A673 (cell line): ENCODE measurements around the gene DIPK1B. TPM values are rescaled to one million over a fixed set of nuclear protein-coding genes. Genes with fewer than 3 reads are reported as not detected.

Experiments
- BruUV-seq: library from RNA; stranded (reverse); fragments of 400-500 nt; replicated peaks from 2 replicates; lab custom pipeline; 2021; lab: Mats Ljungman, UMichigan
- CTCF ChIA-PET: fragments of 300-600 bp; sonication (Branson Sonifier 250); formaldehyde crosslinking; loops from one replicate; lab custom pipeline; 2022; ENCODE audit warnings: antibody characterized with exemption; lab: Charles Lee
- POLR2A ChIA-PET: fragments of 300-600 bp; sonication (Branson Sonifier 250); formaldehyde crosslinking; loops from one replicate; lab custom pipeline; 2022; ENCODE audit warnings: antibody characterized with exemption; ENCODE audit not compliant: low non-redundant PET; lab: Charles Lee
- DNase-seq: peaks from one replicate; pipeline ENCODE4 v3.0.0-alpha.2; 2015; ENCODE audit warnings: low spot score
- H3K27ac ChIP-seq: fragments of 200-600 bp; sonication (generic); 2 replicates; pipeline ENCODE4 v1.5.1; 2016; ENCODE audit warnings: mixed run types, low read depth, mild to moderate bottlenecking, mixed read lengths, antibody characterized with exemption, low read length; ENCODE audit not compliant: poor library complexity, severe bottlenecking
- H3K27me3 ChIP-seq: fragments of 200-600 bp; sonication (generic); replicated peaks from 2 replicates; pipeline ENCODE4 v1.6.1; 2017; ENCODE audit warnings: mixed run types, low read depth, mild to moderate bottlenecking, mixed read lengths, antibody characterized with exemption, low read length; ENCODE audit not compliant: insufficient read depth, poor library complexity
- H3K36me3 ChIP-seq: fragments of 200-600 bp; sonication (generic); 2 replicates; pipeline ENCODE4 v1.6.1; 2016; ENCODE audit warnings: mixed run types, mild to moderate bottlenecking, mixed read lengths, antibody characterized with exemption, low read length; ENCODE audit not compliant: insufficient read depth, poor library complexity, severe bottlenecking
- H3K4me1 ChIP-seq: fragments of 200-600 bp; sonication (generic); 2 replicates; pipeline ENCODE4 v1.6.1; 2017; ENCODE audit warnings: mixed run types, mild to moderate bottlenecking, mixed read lengths, antibody characterized with exemption, low read length; ENCODE audit not compliant: insufficient read depth, poor library complexity, severe bottlenecking
- H3K4me3 ChIP-seq: fragments of 200-600 bp; sonication (generic); 2 replicates; pipeline ENCODE4 v1.5.1; 2016; ENCODE audit warnings: low read depth, mixed run types, mild to moderate bottlenecking, mixed read lengths, low read length; ENCODE audit not compliant: poor library complexity, severe bottlenecking
- H3K9me3 ChIP-seq: fragments of 200-600 bp; sonication (generic); 2 replicates; pipeline ENCODE4 v1.6.1; 2016; ENCODE audit warnings: mixed run types, low read depth, mild to moderate bottlenecking, mixed read lengths, antibody characterized with exemption, low read length; ENCODE audit not compliant: poor library complexity, severe bottlenecking
- EZH2 ChIP-seq: fragments of 200-600 bp; sonication (generic); IDR thresholded peaks from 2 replicates; pipeline ENCODE4 v1.6.1; 2017; ENCODE audit warnings: borderline replicate concordance, low read depth, mild to moderate bottlenecking, mixed read lengths, antibody characterized with exemption, low read length; ENCODE audit not compliant: poor library complexity, severe bottlenecking
- intact Hi-C: fragments of 100-400 bp; cut with micrococcal nuclease; formaldehyde crosslinking; loops from one replicate; pipeline ENCODE4 v1.10.0; 2022; ENCODE audit not compliant: unreplicated experiment
- total RNA-seq: library from RNA; stranded (reverse); gene quantifications from 2 replicates; pipeline ENCODE4 v1.2.3, GENCODE V29; 2021
- TF ChIP-seq, protein P1 (sequence below): fragments of 300-800, 200-600 bp; sonication (generic); conservative IDR thresholded peaks from 2 replicates; pipeline ENCODE4 v1.5.1; 2017; ENCODE audit warnings: low read depth, mild to moderate bottlenecking, antibody characterized with exemption, low read length, moderate library complexity, mixed read lengths

The DIPK1B gene
- total RNA-seq, 1 experiment from 2014 or later = 26.4 TPM

DNA sequence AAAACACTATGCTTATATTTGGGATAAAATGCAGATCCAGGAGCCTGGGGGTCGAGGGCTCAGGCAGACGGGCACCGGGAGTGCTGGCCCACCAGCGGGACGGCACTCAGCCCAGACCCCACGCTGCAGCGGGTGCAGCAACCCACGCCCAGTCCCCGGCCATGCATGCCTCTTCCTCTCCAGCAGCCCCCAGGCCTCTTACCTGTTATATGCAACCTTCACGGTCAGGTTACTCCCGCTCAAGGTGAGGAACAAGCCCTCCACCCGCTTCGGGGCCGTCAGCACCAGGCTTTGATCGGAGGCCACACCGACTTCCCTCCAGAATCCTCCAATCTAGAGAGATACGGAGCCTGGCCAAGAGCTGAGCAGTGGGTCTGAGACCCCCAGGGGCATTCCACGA lies 44.5 kb downstream of the DIPK1B start:
- Histone ChIP-seq H3K27me3 (no peaks in the 10 kb centered on the region), H3K9me3 (no peaks in the 10 kb centered on the region), H3K27ac (no peak overlapping the region), H3K36me3 (no peaks in the 10 kb centered on the region), H3K4me3 (no peak overlapping the region), H3K4me1 (peaks cover 5% of the 10 kb centered on the region)
- POLR2A ChIA-PET = no interaction called here
- intact Hi-C loops = no loop called here
- CTCF ChIA-PET = no interaction called here
- no peak for DNase-seq
- BruUV-seq = no TSS peak
- TF ChIP-seq EZH2 = no peak
- TF ChIP-seq, protein P1, sequence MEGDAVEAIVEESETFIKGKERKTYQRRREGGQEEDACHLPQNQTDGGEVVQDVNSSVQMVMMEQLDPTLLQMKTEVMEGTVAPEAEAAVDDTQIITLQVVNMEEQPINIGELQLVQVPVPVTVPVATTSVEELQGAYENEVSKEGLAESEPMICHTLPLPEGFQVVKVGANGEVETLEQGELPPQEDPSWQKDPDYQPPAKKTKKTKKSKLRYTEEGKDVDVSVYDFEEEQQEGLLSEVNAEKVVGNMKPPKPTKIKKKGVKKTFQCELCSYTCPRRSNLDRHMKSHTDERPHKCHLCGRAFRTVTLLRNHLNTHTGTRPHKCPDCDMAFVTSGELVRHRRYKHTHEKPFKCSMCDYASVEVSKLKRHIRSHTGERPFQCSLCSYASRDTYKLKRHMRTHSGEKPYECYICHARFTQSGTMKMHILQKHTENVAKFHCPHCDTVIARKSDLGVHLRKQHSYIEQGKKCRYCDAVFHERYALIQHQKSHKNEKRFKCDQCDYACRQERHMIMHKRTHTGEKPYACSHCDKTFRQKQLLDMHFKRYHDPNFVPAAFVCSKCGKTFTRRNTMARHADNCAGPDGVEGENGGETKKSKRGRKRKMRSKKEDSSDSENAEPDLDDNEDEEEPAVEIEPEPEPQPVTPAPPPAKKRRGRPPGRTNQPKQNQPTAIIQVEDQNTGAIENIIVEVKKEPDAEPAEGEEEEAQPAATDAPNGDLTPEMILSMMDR = no peak

DNA sequence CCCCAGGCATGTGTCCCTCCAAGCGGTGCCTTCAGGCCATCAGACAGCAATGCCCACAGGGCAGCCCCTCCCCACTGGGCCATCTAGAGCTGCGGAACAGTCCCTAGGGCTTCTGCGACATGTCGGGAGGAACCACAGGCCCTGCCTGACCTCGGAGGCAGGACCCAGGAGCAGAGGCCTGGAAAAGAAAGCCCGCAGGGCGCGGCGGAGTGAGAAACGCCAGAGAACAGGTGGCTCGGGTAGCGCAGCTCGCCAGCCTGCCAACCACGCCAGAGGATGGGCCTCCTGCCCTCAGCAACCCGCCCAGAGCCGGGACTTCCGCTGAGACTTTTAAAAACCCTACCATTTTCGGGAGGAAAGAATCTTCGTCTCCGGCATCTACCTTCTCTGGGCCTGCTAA lies 45.0 kb downstream of the DIPK1B start:
- CTCF ChIA-PET = no interaction called here
- intact Hi-C loops = no loop called here
- DNase-seq = no peak

DNA sequence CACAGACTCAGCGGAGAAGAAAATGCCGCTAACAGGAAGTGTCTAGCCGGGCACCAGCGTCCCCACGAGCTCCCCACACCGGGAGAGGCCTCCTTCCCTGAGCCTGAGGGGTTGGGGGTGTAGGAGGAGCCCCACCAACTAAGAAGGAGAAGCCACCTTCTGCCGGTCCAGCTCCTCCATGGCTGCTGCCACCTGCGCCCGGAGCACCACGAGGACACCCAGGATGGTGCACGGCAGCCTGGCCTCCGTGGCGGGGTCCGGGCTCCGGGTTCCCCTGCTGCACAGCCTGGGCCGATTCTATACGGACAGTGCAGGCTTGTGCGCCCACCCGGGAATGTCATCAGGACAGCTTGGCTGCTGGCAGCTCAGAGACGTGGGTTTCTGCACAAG lies 45.4 kb downstream of the DIPK1B start:
- no peak for TF ChIP-seq EZH2
- Histone ChIP-seq H3K36me3 (no peaks in the 10 kb centered on the region), H3K27ac (no peak overlapping the region), H3K4me1 (peaks cover 5% of the 10 kb centered on the region), H3K9me3 (no peaks in the 10 kb centered on the region), H3K4me3 (no peak overlapping the region), H3K27me3 (no peaks in the 10 kb centered on the region)
- ChIA-PET POLR2A (no interaction called here), CTCF (interaction anchor here (0.5 kb wide), 1 partner anchor 119 kb away, joined by 5 read pairs; no protein-coding TSS in a partner anchor)
- intact Hi-C loops = no loop called here
- no peak for DNase-seq
- BruUV-seq = no TSS peak

More for the DNA sequence above, 45.0 kb downstream of the DIPK1B start:
- Histone ChIP-seq H3K27me3 (no peaks in the 10 kb centered on the region), H3K36me3 (no peaks in the 10 kb centered on the region), H3K4me1 (peaks cover 5% of the 10 kb centered on the region), H3K4me3 (no peak overlapping the region), H3K9me3 (no peaks in the 10 kb centered on the region), H3K27ac (no peak overlapping the region)
- POLR2A ChIA-PET = no interaction called here
- no TSS peak for BruUV-seq
- TF ChIP-seq, protein P1 = no peak
- no peak for TF ChIP-seq EZH2

DNA sequence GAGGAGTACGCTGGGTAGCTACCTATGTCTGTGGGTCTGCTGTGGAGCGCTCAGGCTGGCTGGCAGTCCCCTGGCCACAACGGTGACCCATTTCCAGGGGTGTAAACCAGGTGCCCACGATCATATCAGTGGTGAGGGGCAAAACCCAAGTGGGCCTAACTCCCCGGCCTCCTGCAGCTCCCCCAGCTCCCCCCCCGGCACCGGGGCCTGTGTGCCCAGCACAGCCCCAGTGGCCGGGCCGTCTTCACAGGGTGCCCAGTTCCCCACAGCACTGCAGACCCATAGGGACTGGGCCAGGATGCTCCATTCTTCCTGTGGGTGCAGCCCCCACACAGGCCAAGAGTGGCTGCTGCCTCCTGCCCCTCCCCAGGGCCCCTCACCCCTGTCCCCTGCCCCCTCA lies 46.6 kb downstream of the DIPK1B start:
- intact Hi-C loops = no loop called here
- CTCF ChIA-PET = no interaction called here
- no TSS peak for BruUV-seq
- H3K27ac ChIP-seq = no peak overlapping the region
- H3K9me3 ChIP-seq = no peaks in the 10 kb centered on the region
- H3K36me3 ChIP-seq = no peaks in the 10 kb centered on the region
- TF ChIP-seq EZH2 = no peak
- TF ChIP-seq, protein P1 = no peak
- POLR2A ChIA-PET = interaction anchor here (0.6 kb wide), 1 partner anchor 150 kb away, joined by 5 read pairs; no protein-coding TSS in a partner anchor
- peaks cover 5% of the 10 kb centered on the region for H3K4me1 ChIP-seq
- H3K27me3 ChIP-seq = no peaks in the 10 kb centered on the region
- no peak for DNase-seq
- H3K4me3 ChIP-seq = no peak overlapping the region
